OCI-LY3 (cell line): ENCODE data around the gene KLHL29.

Source experiments
- H2AFZ ChIP-seq: fragments of 200-600, 300-600 bp; shearing (Covaris generic); 2 replicates; pipeline ENCODE4 v1.6.0; 2014; ENCODE audit warnings: antibody characterized with exemption, low read depth, low read length
- H3K27ac ChIP-seq: fragments of 200-600, 300-600 bp; sonication (generic); 2 replicates; pipeline ENCODE4 v1.5.1; 2014; ENCODE audit warnings: mild to moderate bottlenecking, low read length, moderate library complexity, mixed read lengths
- H3K27me3 ChIP-seq: fragments of 200-600, 300-600 bp; sonication (generic); 2 replicates; pipeline ENCODE4 v1.6.1; 2014; ENCODE audit warnings: low read depth, low read length, mixed read lengths
- H3K36me3 ChIP-seq: fragments of 200-600, 300-600 bp; sonication (generic); replicated peaks from 2 replicates; pipeline ENCODE3; 2014; ENCODE audit warnings: low read depth, low read length, mixed read lengths
- H3K4me1 ChIP-seq: fragments of 300-600, 200-600 bp; sonication (generic); 2 replicates; pipeline ENCODE4 v1.6.1; 2014; ENCODE audit warnings: low read length, mixed read lengths
- H3K4me2 ChIP-seq: fragments of 200-600, 300-600 bp; sonication (generic); 2 replicates; pipeline ENCODE4 v1.6.1; 2014; ENCODE audit warnings: low read length, mixed read lengths
- H3K4me3 ChIP-seq: fragments of 300-600, 200-600 bp; sonication (generic); 2 replicates; pipeline ENCODE4 v1.5.1; 2014; ENCODE audit warnings: antibody characterized with exemption, mild to moderate bottlenecking, low read length, moderate library complexity
- H3K79me2 ChIP-seq: fragments of 300-600, 200-600 bp; shearing (Covaris generic); 2 replicates; pipeline ENCODE4 v1.6.1; 2014; ENCODE audit warnings: mild to moderate bottlenecking, low read length, mixed read lengths
- H3K9ac ChIP-seq: fragments of 300-600, 200-600 bp; shearing (Covaris generic); 2 replicates; pipeline ENCODE4 v1.6.0; 2014; ENCODE audit warnings: mild to moderate bottlenecking, low read length, moderate library complexity
- H3K9me3 ChIP-seq: fragments of 200-600, 300-600 bp; shearing (Covaris generic); 2 replicates; pipeline ENCODE4 v1.6.1; 2014; ENCODE audit warnings: low read length, mixed read lengths; ENCODE audit not compliant: insufficient read depth
- H4K20me1 ChIP-seq: fragments of 200-600, 300-600 bp; sonication (generic); 2 replicates; pipeline ENCODE4 v1.6.1; 2016; ENCODE audit warnings: low read length, mixed read lengths; ENCODE audit not compliant: insufficient read depth
- CTCF ChIP-seq: fragments of 200-600, 300-600 bp; sonication (generic); IDR thresholded peaks from 2 replicates; pipeline ENCODE4 v1.5.1; 2014; ENCODE audit warnings: antibody characterized with exemption, low read length, low read depth
- EZH2phosphoT487 ChIP-seq: fragments of 200-600 bp; shearing (Covaris generic); IDR thresholded peaks from 2 replicates; pipeline ENCODE4 v1.6.1; 2018; ENCODE audit warnings: antibody characterized with exemption, mixed run types, low read depth

Gene KLHL29

DNA sequence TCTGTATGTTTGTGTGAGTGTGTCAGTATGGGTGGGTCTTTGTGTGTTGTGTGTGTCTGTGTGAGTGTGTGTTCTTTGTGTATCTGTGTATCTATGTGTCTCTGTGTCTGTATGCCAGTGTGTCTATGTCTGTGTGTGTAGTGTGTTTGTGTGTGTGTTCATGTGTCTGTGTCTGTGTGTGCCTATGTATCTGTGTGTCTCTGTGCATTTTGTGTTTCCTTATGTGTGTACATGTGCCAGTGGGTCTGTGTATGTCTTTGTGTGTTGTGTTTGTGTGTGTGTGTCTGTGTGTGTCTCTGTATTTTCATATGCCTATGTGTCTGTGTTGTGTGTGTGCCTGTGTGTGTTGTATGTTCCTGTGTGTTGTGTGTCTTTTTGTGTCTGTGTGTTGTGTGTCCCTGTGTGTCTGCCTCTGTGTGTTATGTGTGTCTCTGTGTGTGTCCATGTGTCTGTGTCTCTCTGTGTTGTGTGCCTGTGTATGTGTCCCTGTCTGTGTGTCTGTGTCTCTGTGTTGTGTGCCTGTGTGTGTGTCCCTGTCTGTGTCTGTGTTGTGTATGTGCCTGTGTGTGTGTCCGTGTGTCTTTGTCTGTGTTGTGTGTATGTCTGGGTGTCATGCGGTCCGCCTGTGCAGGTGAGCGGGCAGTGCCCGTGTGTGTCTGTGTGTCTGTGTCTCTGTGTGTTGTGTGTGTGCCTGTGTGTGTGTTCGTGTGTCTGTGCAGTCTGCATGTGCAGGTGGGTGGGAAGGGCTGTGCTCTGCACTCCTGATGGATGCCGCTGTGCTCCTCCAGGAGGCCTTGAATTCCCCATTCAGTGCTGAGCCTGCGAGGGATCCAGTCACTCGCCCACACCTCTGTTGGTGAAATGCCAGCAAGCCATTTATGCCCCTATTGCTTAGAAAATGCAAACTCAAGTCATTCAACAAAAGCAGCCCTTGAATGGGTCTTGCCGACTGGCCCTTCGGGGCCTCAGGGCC, 37.4 kb downstream of the KLHL29 start:
- Histone ChIP-seq H3K36me3 (no peaks in the 10 kb centered on the region), H3K4me1 (no peaks in the 10 kb centered on the region), H3K9me3 (no peaks in the 10 kb centered on the region), H3K27me3 (no peaks in the 10 kb centered on the region), H3K79me2 (no peaks in the 10 kb centered on the region), H4K20me1 (no peaks in the 10 kb centered on the region), H3K9ac (no peak overlapping the region), H3K4me2 (no peak overlapping the region), H2AFZ (no peak overlapping the region), H3K27ac (no peak overlapping the region), H3K4me3 (no peak overlapping the region)
- TF ChIP-seq EZH2phosphoT487 = no peak
- no peak for TF ChIP-seq CTCF

GRCh38 chr2:23423062-23423872, 38.3 kb downstream of the KLHL29 start:
- no peaks in the 10 kb centered on the region for H3K79me2 ChIP-seq
- H3K4me1 ChIP-seq = no peaks in the 10 kb centered on the region
- H3K9ac ChIP-seq = no peak overlapping the region
- no peaks in the 10 kb centered on the region for H4K20me1 ChIP-seq
- H3K27ac ChIP-seq = no peak overlapping the region
- no peak for TF ChIP-seq CTCF
- H3K4me3 ChIP-seq = no peak overlapping the region
- no peaks in the 10 kb centered on the region for H3K36me3 ChIP-seq
- H2AFZ ChIP-seq = no peak overlapping the region
- no peaks in the 10 kb centered on the region for H3K9me3 ChIP-seq
- no peaks in the 10 kb centered on the region for H3K27me3 ChIP-seq
- no peak overlapping the region for H3K4me2 ChIP-seq

GRCh38 chr2:23423873-23424680, 39.1 kb downstream of the KLHL29 start:
- Histone ChIP-seq H2AFZ (no peak overlapping the region), H3K9me3 (no peaks in the 10 kb centered on the region), H3K4me2 (no peak overlapping the region), H3K4me1 (no peaks in the 10 kb centered on the region), H3K27ac (no peak overlapping the region), H3K27me3 (no peaks in the 10 kb centered on the region), H3K4me3 (no peak overlapping the region), H3K36me3 (no peaks in the 10 kb centered on the region), H4K20me1 (no peaks in the 10 kb centered on the region), H3K79me2 (no peaks in the 10 kb centered on the region), H3K9ac (no peak overlapping the region)
- TF ChIP-seq EZH2phosphoT487 (no peak), CTCF (no peak)
